Measurements from ENCODE around the gene MB21D2.

Gene MB21D2

DNA sequence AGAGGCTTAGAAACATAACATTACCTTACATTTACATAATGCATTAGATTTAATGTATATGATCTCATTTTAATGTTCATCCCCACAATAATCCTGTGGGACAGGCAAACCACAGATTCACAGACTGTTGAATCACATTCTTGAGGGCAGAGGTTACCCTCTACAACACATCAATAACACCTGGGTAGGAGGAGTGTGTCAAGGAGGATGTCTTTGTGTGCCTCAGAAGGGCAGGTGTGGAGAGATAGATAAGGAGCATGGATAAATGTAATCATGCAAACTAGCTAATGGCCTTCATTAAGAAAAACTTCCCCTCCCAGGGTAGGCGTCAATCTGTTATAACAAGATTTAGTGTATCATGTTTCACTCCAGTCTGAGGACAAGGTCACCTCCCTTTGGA is 12.9 kb upstream of the MB21D2 start:
- no peaks in the 10 kb centered on the region for H3K9me3 ChIP-seq (ENCODE audit: control insufficient read depth, insufficient read depth, low read depth, low read length)
- H3K4me1 ChIP-seq (ENCODE audit: control insufficient read depth, insufficient read depth, low read length): peaks cover 23% of the 10 kb centered on the region
- peak; percentile 27; the same call in 1 of the 2 replicates for TF ChIP-seq WT1 (tag by site-specific recombination; IDR thresholded peaks at IDR 0.05)
- TF ChIP-seq ZNF174 (tag by site-specific recombination; IDR thresholded peaks at IDR 0.05): no peak
- TF ChIP-seq KLF10 (tag by site-specific recombination; IDR thresholded peaks at IDR 0.05): no peak
- TF ChIP-seq ZNF366 (tag by site-specific recombination; conservative IDR thresholded peaks at IDR 0.05): no peak
- TF ChIP-seq ZNF2 (tag by site-specific recombination; IDR thresholded peaks at IDR 0.05): no peak
- TF ChIP-seq ZNF311 (tag by site-specific recombination; IDR thresholded peaks at IDR 0.05; ENCODE audit: borderline replicate concordance): no peak
- no peak for TF ChIP-seq SCRT1 (tag by site-specific recombination; IDR thresholded peaks at IDR 0.05; ENCODE audit: borderline replicate concordance)
- TF ChIP-seq ZNF266 (tag by site-specific recombination; IDR thresholded peaks at IDR 0.05; ENCODE audit: low read depth): no peak
- peak; percentile 26; the same call in 1 of the 2 replicates for TF ChIP-seq SP7 (tag by site-specific recombination; IDR thresholded peaks at IDR 0.05)
- TF ChIP-seq ZNF629 (tag by site-specific recombination; IDR thresholded peaks at IDR 0.05): no peak
- no peak for TF ChIP-seq CTCF (tag by site-specific recombination; IDR thresholded peaks at IDR 0.05)
- POLR2A ChIA-PET: interaction anchor here (1.4 kb wide), 1 partner anchor 13 kb away, joined by 5 read pairs; the partner anchor contains the start of gene MB21D2
- CTCF ChIA-PET: interaction anchor here (0.6 kb wide), 1 partner anchor 145 kb away, joined by 3 read pairs; no protein-coding TSS in a partner anchor
- no peaks in the 10 kb centered on the region for H3K36me3 ChIP-seq (ENCODE audit: control insufficient read depth in 2 of 2, insufficient read depth in 1 of 2, low read length in 2 of 2)
- H3K4me3 ChIP-seq (ENCODE audit: low read depth, low read length): no peak overlapping the region
- H3K27ac ChIP-seq (ENCODE audit: extremely low read depth, low read depth, low read length): no peak overlapping the region; the same call in 1 of the 2 replicates

DNA sequence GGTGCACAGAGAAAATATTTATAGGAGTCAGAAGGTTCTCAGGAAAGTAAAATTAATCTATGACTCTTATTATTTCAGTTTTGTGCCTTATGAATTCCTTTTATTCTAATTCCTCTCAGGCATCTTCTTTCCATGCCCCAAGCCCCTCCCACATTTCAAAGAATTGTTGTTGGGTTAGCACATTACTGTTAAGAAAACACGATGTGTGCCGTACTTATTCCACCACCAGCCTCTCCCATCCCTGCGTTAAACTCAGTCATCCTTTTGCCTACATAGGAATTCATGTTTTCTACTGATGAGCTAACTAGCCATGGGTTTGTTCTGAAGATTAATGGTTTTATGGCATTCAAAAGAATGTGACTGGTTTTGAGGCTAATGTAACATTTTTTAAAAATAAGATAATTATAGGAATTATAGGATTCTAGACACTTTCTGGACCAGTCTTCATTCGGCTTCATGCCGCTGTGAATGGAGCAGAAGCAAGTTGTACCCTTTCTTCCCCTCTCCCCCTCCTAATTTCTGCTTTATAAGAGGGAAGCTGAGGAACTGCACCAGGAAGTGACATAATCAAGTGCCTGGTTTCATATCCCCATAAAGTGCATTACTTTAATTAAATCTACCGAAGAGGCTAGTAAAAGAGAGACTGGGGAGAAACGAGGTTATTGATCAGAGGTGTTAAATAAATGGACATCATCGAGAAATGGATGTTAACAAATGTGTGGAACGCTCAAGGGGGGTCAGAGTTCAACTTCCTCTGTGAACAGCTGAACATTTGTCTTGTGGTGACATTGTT is 12.3 kb upstream of the MB21D2 start:
- CTCF ChIA-PET: interaction anchor here (0.8 kb wide), 1 partner anchor 31 kb away, joined by 3 read pairs; no protein-coding TSS in a partner anchor
- H3K9me3 ChIP-seq (ENCODE audit: control insufficient read depth, insufficient read depth, low read depth, low read length): no peaks in the 10 kb centered on the region
- H3K4me3 ChIP-seq (ENCODE audit: low read depth, low read length): no peak overlapping the region
- no peaks in the 10 kb centered on the region for H3K36me3 ChIP-seq (ENCODE audit: control insufficient read depth in 2 of 2, insufficient read depth in 1 of 2, low read length in 2 of 2)
- POLR2A ChIA-PET: interaction anchor here (1.4 kb wide), 1 partner anchor 12 kb away, joined by 5 read pairs; the partner anchor contains the start of gene MB21D2
- no peak overlapping the region; the same call in 1 of the 2 replicates for H3K27ac ChIP-seq (ENCODE audit: extremely low read depth, low read depth, low read length)
- peaks cover 23% of the 10 kb centered on the region for H3K4me1 ChIP-seq (ENCODE audit: control insufficient read depth, insufficient read depth, low read length)
- TF ChIP-seq ZFP3 (tag by site-specific recombination; IDR thresholded peaks at IDR 0.05; ENCODE audit: low read depth) (no peak), GLI4 (tag by site-specific recombination; IDR thresholded peaks at IDR 0.05) (no peak), ZNF174 (tag by site-specific recombination; IDR thresholded peaks at IDR 0.05) (no peak), ZNF132 (tag by site-specific recombination; IDR thresholded peaks at IDR 0.05; ENCODE audit: borderline replicate concordance) (no peak), ZNF639 (tag by site-specific recombination; IDR thresholded peaks at IDR 0.05) (no peak), ZNF600 (tag by site-specific recombination; IDR thresholded peaks at IDR 0.05) (no peak), CTCF (tag by site-specific recombination; IDR thresholded peaks at IDR 0.05) (no peak), PRDM6 (tag by site-specific recombination; IDR thresholded peaks at IDR 0.05) (peak; percentile 88)
- TF ChIP-seq, protein P1, sequence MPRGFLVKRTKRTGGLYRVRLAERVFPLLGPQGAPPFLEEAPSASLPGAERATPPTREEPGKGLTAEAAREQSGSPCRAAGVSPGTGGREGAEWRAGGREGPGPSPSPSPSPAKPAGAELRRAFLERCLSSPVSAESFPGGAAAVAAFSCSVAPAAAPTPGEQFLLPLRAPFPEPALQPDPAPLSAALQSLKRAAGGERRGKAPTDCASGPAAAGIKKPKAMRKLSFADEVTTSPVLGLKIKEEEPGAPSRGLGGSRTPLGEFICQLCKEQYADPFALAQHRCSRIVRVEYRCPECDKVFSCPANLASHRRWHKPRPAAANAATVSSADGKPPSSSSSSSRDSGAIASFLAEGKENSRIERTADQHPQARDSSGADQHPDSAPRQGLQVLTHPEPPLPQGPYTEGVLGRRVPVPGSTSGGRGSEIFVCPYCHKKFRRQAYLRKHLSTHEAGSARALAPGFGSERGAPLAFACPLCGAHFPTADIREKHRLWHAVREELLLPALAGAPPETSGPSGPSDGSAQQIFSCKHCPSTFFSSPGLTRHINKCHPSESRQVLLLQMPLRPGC (tag by site-specific recombination; IDR thresholded peaks at IDR 0.05): 0 out of 2 replicates have a peak, but pooled peaks have one; percentile 21
- TF ChIP-seq, protein P2, sequence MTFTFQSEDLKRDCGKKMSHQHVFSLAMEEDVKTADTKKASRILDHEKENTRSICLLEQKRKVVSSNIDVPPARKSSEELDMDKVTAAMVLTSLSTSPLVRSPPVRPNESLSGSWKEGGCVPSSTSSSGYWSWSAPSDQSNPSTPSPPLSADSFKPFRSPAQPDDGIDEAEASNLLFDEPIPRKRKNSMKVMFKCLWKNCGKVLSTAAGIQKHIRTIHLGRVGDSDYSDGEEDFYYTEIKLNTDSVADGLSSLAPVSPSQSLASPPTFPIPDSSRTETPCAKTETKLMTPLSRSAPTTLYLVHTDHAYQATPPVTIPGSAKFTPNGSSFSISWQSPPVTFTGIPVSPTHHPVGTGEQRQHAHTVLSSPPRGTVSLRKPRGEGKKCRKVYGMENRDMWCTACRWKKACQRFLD (tag by site-specific recombination; IDR thresholded peaks at IDR 0.05): no peak
- TF ChIP-seq, protein P3, sequence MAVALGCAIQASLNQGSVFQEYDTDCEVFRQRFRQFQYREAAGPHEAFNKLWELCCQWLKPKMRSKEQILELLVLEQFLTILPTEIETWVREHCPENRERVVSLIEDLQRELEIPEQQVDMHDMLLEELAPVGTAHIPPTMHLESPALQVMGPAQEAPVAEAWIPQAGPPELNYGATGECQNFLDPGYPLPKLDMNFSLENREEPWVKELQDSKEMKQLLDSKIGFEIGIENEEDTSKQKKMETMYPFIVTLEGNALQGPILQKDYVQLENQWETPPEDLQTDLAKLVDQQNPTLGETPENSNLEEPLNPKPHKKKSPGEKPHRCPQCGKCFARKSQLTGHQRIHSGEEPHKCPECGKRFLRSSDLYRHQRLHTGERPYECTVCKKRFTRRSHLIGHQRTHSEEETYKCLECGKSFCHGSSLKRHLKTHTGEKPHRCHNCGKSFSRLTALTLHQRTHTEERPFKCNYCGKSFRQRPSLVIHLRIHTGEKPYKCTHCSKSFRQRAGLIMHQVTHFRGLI (tag by site-specific recombination; IDR thresholded peaks at IDR 0.05): no peak

All from HEK293 (cell line).